Effector memory CD8-positive, alpha-beta T cell (primary cell): ENCODE measurements around the gene DCLK2.

Source experiments
- ATAC-seq: fragments of 150-1000 bp; cut with Tn5 transposase; replicated peaks from 2 replicates; pipeline ENCODE4 v1.10.0; 2021; ENCODE audit warnings: mild to moderate bottlenecking, moderate library complexity
- DNase-seq, 3 experiments: peaks; one replicate each; pipeline ENCODE4 v3.0.0; 2021
- H3K27ac Mint-ChIP-seq, 2 donors: one replicate each; pipeline ENCODE4 v1.8.0; 2022; ENCODE audit warnings: mild to moderate bottlenecking in 2 of 2, mixed read lengths in 2 of 2, moderate library complexity in 2 of 2
- H3K27me3 Mint-ChIP-seq, 2 donors: one replicate each; pipeline ENCODE4 v1.8.0; 2022; ENCODE audit warnings: mixed read lengths in 2 of 2
- H3K36me3 Mint-ChIP-seq: one replicate; pipeline ENCODE4 v1.8.0; 2022; ENCODE audit warnings: mild to moderate bottlenecking, moderate library complexity, mixed read lengths; ENCODE audit not compliant: insufficient read depth
- H3K4me1 Mint-ChIP-seq, 2 donors: one replicate each; pipeline ENCODE4 v1.8.0; 2022; ENCODE audit warnings: low read depth in 2 of 2, mixed read lengths in 2 of 2
- H3K4me3 Mint-ChIP-seq, 2 donors: one replicate each; pipeline ENCODE4 v1.8.0; 2022; ENCODE audit warnings: mild to moderate bottlenecking in 2 of 2, mixed read lengths in 2 of 2, moderate library complexity in 2 of 2
- H3K9me3 Mint-ChIP-seq, 2 donors: one replicate each; pipeline ENCODE4 v1.8.0; 2022; ENCODE audit warnings: mixed read lengths in 2 of 2

DCLK2 gene

DNA sequence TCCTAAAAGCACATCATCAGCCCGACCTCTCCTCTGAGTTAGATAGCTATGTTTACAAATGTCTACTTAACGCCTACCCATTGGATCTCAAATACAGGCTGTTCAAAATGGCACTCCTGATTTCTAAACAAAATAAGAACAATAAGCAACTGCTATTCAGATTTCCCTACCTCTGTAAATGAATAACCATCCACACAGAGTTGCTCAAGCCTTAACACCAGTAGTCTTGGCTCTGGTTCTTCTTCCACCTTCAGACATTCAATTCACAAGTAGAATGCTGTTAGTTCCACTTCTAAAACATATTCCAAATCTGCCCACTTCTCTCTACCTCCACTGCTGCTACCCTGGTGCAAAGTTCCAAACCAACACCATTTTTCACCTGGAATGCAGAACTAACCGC is 27.1 kb upstream of the DCLK2 start:
- no peaks in the 10 kb centered on the region for H3K36me3 Mint-ChIP-seq
- no peaks in the 10 kb centered on the region for H3K4me1 Mint-ChIP-seq
- H3K27ac Mint-ChIP-seq: no peak overlapping the region
- no peak overlapping the region for H3K4me3 Mint-ChIP-seq
- ATAC-seq (no peak), DNase-seq (no peak)
- H3K9me3 Mint-ChIP-seq: no peaks in the 10 kb centered on the region
- H3K27me3 Mint-ChIP-seq: no peaks in the 10 kb centered on the region

GRCh38 chr4:150055467-150055866 is 22.8 kb upstream of the DCLK2 start:
- no peak overlapping the region for H3K27ac Mint-ChIP-seq
- no peaks in the 10 kb centered on the region for H3K4me1 Mint-ChIP-seq
- H3K4me3 Mint-ChIP-seq: no peak overlapping the region
- DNase-seq (no peak), ATAC-seq (no peak)
- H3K36me3 Mint-ChIP-seq: no peaks in the 10 kb centered on the region
- H3K27me3 Mint-ChIP-seq: peaks cover 5 to 6% of the 10 kb centered on the region in 2 donors
- peaks cover 0 to 4% of the 10 kb centered on the region in 2 donors for H3K9me3 Mint-ChIP-seq

GRCh38 chr4:150056569-150056968 is 21.7 kb upstream of the DCLK2 start:
- no peak overlapping the region for H3K4me3 Mint-ChIP-seq
- H3K27me3 Mint-ChIP-seq: peaks cover 10% of the 10 kb centered on the region in 2 donors
- H3K4me1 Mint-ChIP-seq: no peaks in the 10 kb centered on the region
- ATAC-seq: no peak
- no peak overlapping the region for H3K27ac Mint-ChIP-seq
- peaks cover 0 to 4% of the 10 kb centered on the region in 2 donors for H3K9me3 Mint-ChIP-seq
- no peaks in the 10 kb centered on the region for H3K36me3 Mint-ChIP-seq
- DNase-seq: no peak

GRCh38 chr4:150061086-150061776 is 17.0 kb upstream of the DCLK2 start:
- H3K27me3 Mint-ChIP-seq: peaks cover 23 to 25% of the 10 kb centered on the region in 2 donors
- H3K36me3 Mint-ChIP-seq: no peaks in the 10 kb centered on the region
- no peak overlapping the region for H3K27ac Mint-ChIP-seq
- H3K4me1 Mint-ChIP-seq: no peaks in the 10 kb centered on the region
- H3K9me3 Mint-ChIP-seq: peaks cover 0 to 7% of the 10 kb centered on the region in 2 donors
- H3K4me3 Mint-ChIP-seq: no peak overlapping the region
- ATAC-seq: no peak
- no peak for DNase-seq

DNA sequence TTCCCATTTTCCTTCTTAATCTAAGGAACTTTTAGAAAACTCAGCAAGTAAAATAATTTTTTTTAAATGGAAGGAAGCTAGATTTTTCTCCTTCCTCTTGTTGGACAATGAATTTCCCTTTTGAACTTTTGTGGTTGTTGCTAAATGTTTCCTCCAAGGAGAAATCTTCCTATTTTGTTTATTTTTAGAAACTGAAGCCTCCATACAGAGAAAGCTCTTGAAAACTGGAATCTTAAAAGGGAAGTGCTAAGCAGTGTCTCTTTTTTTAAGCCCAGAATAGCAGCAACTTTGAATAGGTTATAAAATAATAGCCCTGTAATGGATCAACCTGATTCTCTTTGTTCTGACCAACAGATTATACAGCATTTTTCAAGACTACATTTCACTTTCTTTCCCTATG is 15.1 kb upstream of the DCLK2 start:
- no peaks in the 10 kb centered on the region for H3K4me1 Mint-ChIP-seq
- ATAC-seq: no peak

DNA sequence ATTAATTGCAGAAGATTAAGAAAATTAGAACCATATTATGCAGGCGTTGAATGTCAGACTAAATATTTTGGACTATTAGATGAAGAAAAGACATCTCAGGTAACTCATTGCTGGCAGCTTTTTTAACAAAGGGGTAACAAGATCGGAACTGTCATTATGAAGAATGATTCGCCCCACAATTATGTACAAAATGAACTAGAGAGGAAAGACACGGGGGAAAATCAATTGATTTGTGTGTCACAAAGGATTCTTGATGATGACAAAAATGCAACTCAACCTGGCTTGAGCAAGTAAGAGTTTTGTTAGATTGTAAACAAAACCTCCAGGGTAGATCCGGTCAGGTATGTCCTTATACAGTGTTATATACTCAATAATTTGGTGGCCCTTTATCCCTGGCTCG is 12.5 kb upstream of the DCLK2 start:
- H3K36me3 Mint-ChIP-seq: no peaks in the 10 kb centered on the region
- no peak for DNase-seq
- no peak overlapping the region for H3K27ac Mint-ChIP-seq
- H3K4me1 Mint-ChIP-seq: no peaks in the 10 kb centered on the region
- H3K9me3 Mint-ChIP-seq: peaks cover 7 to 11% of the 10 kb centered on the region in 2 donors
- H3K4me3 Mint-ChIP-seq: no peak overlapping the region
- peaks cover 36 to 42% of the 10 kb centered on the region in 2 donors for H3K27me3 Mint-ChIP-seq
- ATAC-seq: no peak

More for the DNA sequence above, 15.1 kb upstream of the DCLK2 start:
- Mint-ChIP-seq H3K4me3 (no peak overlapping the region), H3K36me3 (no peaks in the 10 kb centered on the region), H3K27ac (no peak overlapping the region), H3K27me3 (peaks cover 36 to 40% of the 10 kb centered on the region in 2 donors), H3K9me3 (peaks cover 8 to 9% of the 10 kb centered on the region in 2 donors)
- no peak for DNase-seq

GRCh38 chr4:150067859-150068258 is 10.4 kb upstream of the DCLK2 start:
- peaks cover 33 to 34% of the 10 kb centered on the region in 2 donors for H3K27me3 Mint-ChIP-seq

GRCh38 chr4:150068300-150068960 is 9.8 kb upstream of the DCLK2 start:
- DNase-seq (no peak), ATAC-seq (no peak)
- Mint-ChIP-seq H3K27ac (no peak overlapping the region), H3K4me1 (no peaks in the 10 kb centered on the region), H3K9me3 (peaks cover 7 to 11% of the 10 kb centered on the region in 2 donors), H3K36me3 (no peaks in the 10 kb centered on the region), H3K27me3 (peaks cover 33 to 34% of the 10 kb centered on the region in 2 donors), H3K4me3 (no peak overlapping the region)

More at GRCh38 chr4:150067859-150068258, 10.4 kb upstream of the DCLK2 start:
- DNase-seq (no peak), ATAC-seq (no peak)
- no peaks in the 10 kb centered on the region for H3K36me3 Mint-ChIP-seq
- no peak overlapping the region for H3K27ac Mint-ChIP-seq
- H3K9me3 Mint-ChIP-seq: peaks cover 7 to 11% of the 10 kb centered on the region in 2 donors
- no peaks in the 10 kb centered on the region for H3K4me1 Mint-ChIP-seq
- no peak overlapping the region for H3K4me3 Mint-ChIP-seq

- DNase-seq (no peak), ATAC-seq (no peak)
- no peak overlapping the region for H3K4me3 Mint-ChIP-seq
- H3K9me3 Mint-ChIP-seq: peaks cover 7 to 11% of the 10 kb centered on the region in 2 donors
- no peak overlapping the region for H3K27ac Mint-ChIP-seq
- peaks cover 33 to 34% of the 10 kb centered on the region in 2 donors for H3K27me3 Mint-ChIP-seq
- no peaks in the 10 kb centered on the region for H3K36me3 Mint-ChIP-seq
- no peaks in the 10 kb centered on the region for H3K4me1 Mint-ChIP-seq
Measured at GRCh38 chr4:150069353-150069752, 8.9 kb upstream of the DCLK2 start.

DNA sequence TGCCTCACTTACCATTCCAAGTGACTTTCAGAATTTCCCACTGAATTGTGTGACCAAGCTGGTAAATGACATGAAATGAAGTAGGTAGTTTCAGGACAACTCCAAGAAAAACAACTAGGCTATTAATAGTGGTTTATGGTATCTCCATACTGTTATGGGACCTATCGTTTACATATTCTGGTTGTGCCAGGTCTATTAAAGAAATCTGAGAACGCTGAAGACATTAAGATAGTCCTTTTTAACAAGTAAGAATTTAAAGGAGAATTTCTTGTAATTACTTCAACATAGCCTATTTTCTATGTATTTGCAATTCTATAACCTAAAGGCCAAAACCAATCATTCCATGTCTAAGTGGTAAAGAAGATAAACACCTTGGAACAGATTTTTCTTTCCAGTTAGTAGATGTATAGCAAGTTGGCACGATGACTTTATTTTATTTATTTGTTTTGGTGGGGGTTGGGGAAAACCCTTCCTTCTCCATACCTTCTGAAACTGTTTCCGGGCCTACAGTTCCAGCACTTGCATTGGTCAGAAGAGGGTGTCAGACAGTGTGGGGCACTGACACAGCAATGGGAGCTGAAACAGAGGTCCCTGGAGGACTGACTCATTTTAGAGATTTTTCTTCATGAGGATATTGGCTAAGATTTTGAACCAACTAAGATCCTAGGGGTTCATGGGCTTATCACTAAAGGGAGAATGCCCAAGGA is 7.6 kb upstream of the DCLK2 start:
- Mint-ChIP-seq H3K36me3 (no peaks in the 10 kb centered on the region), H3K27me3 (peaks cover 33 to 40% of the 10 kb centered on the region in 2 donors), H3K4me3 (no peak overlapping the region), H3K27ac (no peak overlapping the region), H3K9me3 (peaks cover 6 to 11% of the 10 kb centered on the region in 2 donors), H3K4me1 (no peaks in the 10 kb centered on the region)
- DNase-seq (no peak), ATAC-seq (no peak)

DNA sequence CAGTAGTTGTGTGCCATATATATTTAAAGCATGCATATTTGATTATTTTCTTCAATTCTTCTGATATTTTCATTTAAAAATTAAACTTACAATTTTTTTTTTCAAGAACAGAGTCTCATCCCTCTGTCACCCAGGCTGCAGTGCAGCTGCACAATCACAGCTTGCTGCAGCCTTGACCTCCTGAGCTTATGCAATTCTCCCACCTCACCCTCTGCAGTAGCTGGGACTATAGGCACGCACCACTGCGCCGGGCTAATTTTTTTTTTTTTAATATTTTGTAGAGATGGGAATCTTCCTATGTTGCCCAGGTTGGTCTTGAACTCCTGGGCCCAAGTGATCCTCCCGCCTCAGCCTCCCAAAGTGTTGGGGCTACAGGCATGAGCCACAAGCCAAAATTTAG is 5.8 kb upstream of the DCLK2 start:
- ATAC-seq (no peak), DNase-seq (no peak)
- peaks cover 5% of the 10 kb centered on the region for H3K36me3 Mint-ChIP-seq
- H3K27me3 Mint-ChIP-seq: peaks cover 27 to 39% of the 10 kb centered on the region in 2 donors
- H3K4me1 Mint-ChIP-seq: no peaks in the 10 kb centered on the region
- H3K4me3 Mint-ChIP-seq: no peak overlapping the region
- H3K9me3 Mint-ChIP-seq: peaks cover 7 to 8% of the 10 kb centered on the region in 2 donors
- H3K27ac Mint-ChIP-seq: no peak overlapping the region

GRCh38 chr4:150072906-150073714 is 5.1 kb upstream of the DCLK2 start:
- H3K36me3 Mint-ChIP-seq: peaks cover 5% of the 10 kb centered on the region
- no peak overlapping the region for H3K4me3 Mint-ChIP-seq
- peaks cover 2 to 4% of the 10 kb centered on the region in 2 donors for H3K9me3 Mint-ChIP-seq
- DNase-seq (no peak), ATAC-seq (no peak)
- H3K27ac Mint-ChIP-seq: no peak overlapping the region
- H3K27me3 Mint-ChIP-seq: peaks cover 20 to 32% of the 10 kb centered on the region in 2 donors
- H3K4me1 Mint-ChIP-seq: no peaks in the 10 kb centered on the region

- Mint-ChIP-seq H3K27ac (no peak overlapping the region), H3K9me3 (peaks cover 0 to 3% of the 10 kb centered on the region in 2 donors), H3K4me1 (no peaks in the 10 kb centered on the region), H3K36me3 (peaks cover 5% of the 10 kb centered on the region), H3K4me3 (no peak overlapping the region), H3K27me3 (peaks cover 16 to 27% of the 10 kb centered on the region in 2 donors)
- no peak for DNase-seq
- no peak for ATAC-seq
Measured at GRCh38 chr4:150074064-150074463, 4.2 kb upstream of the DCLK2 start.
